Aorta (tissue), 5 donors: Measurements from ENCODE around the gene CCDC7. TPM values are rescaled to one million over a fixed set of nuclear protein-coding genes. Genes with fewer than 3 reads are reported as not detected.
"Not testable (repeated sequence)": the region's sequence is repeated elsewhere in the genome, so short reads cannot be mapped to it uniquely, and the experiment has no call there.

Source experiments
- ATAC-seq: fragments of 200-7000 bp; cut with Tn5 transposase; one replicate; pipeline ENCODE4 v1.9.1; 2022; ENCODE audit warnings: moderate library complexity; ENCODE audit not compliant: low FRiP score
- DNase-seq, 2 donors: peaks; one replicate each; pipeline ENCODE4 v3.0.0-alpha.2; 2020
- H3K27ac ChIP-seq, 2 donors: one replicate each; pipeline ENCODE4 v1.5.1; 2013; ENCODE audit warnings: low read length in 2 of 2, mild to moderate bottlenecking in 2 of 2, moderate library complexity in 2 of 2, control low read depth in 1 of 2, inconsistent platforms in 1 of 2, low read depth in 1 of 2
- H3K27me3 ChIP-seq, 2 donors: one replicate each; pipeline ENCODE4 v1.6.1; 2013; ENCODE audit warnings: control low read depth in 1 of 2, low read length in 1 of 2, mild to moderate bottlenecking in 1 of 2, moderate library complexity in 1 of 2; ENCODE audit not compliant: insufficient read depth in 2 of 2, control insufficient read depth in 1 of 2
- H3K36me3 ChIP-seq, 2 donors: one replicate each; pipeline ENCODE4 v1.6.1; 2013; ENCODE audit warnings: control low read depth in 1 of 2, low read length in 1 of 2, mild to moderate bottlenecking in 1 of 2; ENCODE audit not compliant: insufficient read depth in 2 of 2, control insufficient read depth in 1 of 2
- H3K4me1 ChIP-seq, 2 donors: one replicate each; pipeline ENCODE4 v1.6.1; 2013; ENCODE audit warnings: low read length in 2 of 2, control low read depth in 1 of 2, mild to moderate bottlenecking in 1 of 2, moderate library complexity in 1 of 2; ENCODE audit not compliant: insufficient read depth in 2 of 2, control insufficient read depth in 1 of 2
- H3K4me3 ChIP-seq, 2 donors: one replicate each; pipeline ENCODE4 v1.5.1; 2013; ENCODE audit warnings: low read length in 2 of 2, control low read depth in 1 of 2, mild to moderate bottlenecking in 1 of 2
- H3K9me3 ChIP-seq: one replicate; pipeline ENCODE4 v1.6.1; 2013; ENCODE audit warnings: mild to moderate bottlenecking, low read length; ENCODE audit not compliant: control insufficient read depth
- WGBS, 2 donors: extraction: QIAGEN DNeasy Blood & Tissue Kit; methylation state at CpG; one replicate each; pipeline ENCODE4 v1.1.7; 2013; 5-methylcytosine and 5-hydroxymethylcytosine counted together
- intact Hi-C, 2 donors: fragments of 100-400 bp; cut with DNase I; formaldehyde crosslinking; loops; one replicate each; pipeline versions ENCODE4 v1.14.2 to v1.15.0; 2022
- polyA plus RNA-seq, 2 donors: library from polyadenylated mRNA; stranded (reverse); fragments of 200-250 nt; gene quantifications; one replicate each; pipeline ENCODE4 v1.2.3, GENCODE V29; 2013
- total RNA-seq, 2 donors: library from RNA; stranded (reverse); fragmentation: NEBNext Ultra II Directional; extraction: Animal tissue kit (Norgen Biotek cat#: 25700); gene quantifications; one replicate each; pipeline ENCODE4 v1.2.1, GENCODE V29; 2021
- donor health status: healthy with polysubstance abuse.
- donor health status: Bipolar disorder and iron deficiency.
- donor health status: DM: no; HTN: no; CAD: no.
- donor health status: DM: no; HTN: no; CAD: no.
- donor health status: DM: yes; HTN: yes; CAD: no.

CCDC7 gene
- total and polyA plus RNA-seq, 4 donors = 0.25 to 47.2 (median 24.2) TPM

- Histone ChIP-seq H3K27me3 (no peaks in the 10 kb centered on the region), H3K36me3 (peaks cover under 1 to 1% of the 10 kb centered on the region in 2 donors), H3K27ac (no peak overlapping the region), H3K4me1 (no peaks in the 10 kb centered on the region), H3K9me3 (no peaks in the 10 kb centered on the region), H3K4me3 (no peak overlapping the region)
- ATAC-seq (no peak), DNase-seq (no peak)
- WGBS, 2 donors = 98 to 100% methylated on average over 2 of the region's 2 CpGs
- intact Hi-C loops = no loop called here
Measured at GRCh38 chr10:32684291-32684690, 238.4 kb downstream of the CCDC7 start.

DNA sequence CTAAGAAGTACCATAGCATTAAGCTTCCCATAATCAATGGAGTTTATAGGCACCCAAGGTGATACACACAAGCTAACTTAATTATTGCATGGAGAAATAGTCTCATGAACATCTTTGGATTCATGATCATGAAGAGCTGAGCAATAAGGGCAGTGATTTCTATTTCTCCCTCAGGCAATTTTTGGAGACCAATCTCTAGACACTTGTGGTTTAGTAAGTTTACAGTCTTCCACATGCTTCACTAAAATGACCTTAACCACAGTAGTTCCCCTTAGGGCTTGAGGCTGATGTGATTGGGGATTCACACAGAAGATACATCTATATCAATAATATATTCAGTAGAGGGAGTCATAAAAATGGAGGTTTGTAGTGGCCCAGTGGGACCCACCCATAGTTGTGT lies 241.2 kb downstream of the CCDC7 start:
- DNase-seq (no peak), ATAC-seq (no peak)
- intact Hi-C loops = no loop called here
- Histone ChIP-seq H3K27me3 (no peaks in the 10 kb centered on the region), H3K4me1 (no peaks in the 10 kb centered on the region), H3K27ac (no peak overlapping the region), H3K9me3 (no peaks in the 10 kb centered on the region), H3K4me3 (no peak overlapping the region), H3K36me3 (peaks cover 1 to 2% of the 10 kb centered on the region in 2 donors)

DNA sequence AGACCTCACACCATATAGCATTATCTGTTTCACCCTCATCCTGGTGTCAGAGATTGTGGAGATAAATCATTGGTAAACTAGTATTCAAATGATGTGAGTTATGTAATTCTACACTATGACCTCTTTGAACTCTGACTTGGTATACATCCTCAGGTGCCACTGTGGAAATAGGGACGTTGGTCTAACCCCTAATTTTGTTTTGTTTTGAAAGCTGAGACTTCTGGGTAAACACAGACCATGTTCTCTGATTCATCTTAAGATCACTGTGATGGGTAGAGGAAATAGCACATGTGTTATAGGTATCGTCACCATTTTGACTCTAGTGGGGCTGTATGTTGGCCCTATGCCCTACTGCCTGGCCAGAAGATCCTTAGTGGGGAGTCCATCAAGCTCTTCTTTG lies 241.6 kb downstream of the CCDC7 start:
- Histone ChIP-seq H3K4me1 (no peaks in the 10 kb centered on the region), H3K36me3 (peaks cover 1 to 2% of the 10 kb centered on the region in 2 donors), H3K9me3 (no peaks in the 10 kb centered on the region), H3K4me3 (no peak overlapping the region), H3K27me3 (no peaks in the 10 kb centered on the region), H3K27ac (no peak overlapping the region)
- ATAC-seq (no peak), DNase-seq (no peak)
- intact Hi-C loops = no loop called here
- 65 to 66% methylated on average over 2 of the region's 2 CpGs for WGBS, 2 donors

- no peak overlapping the region for H3K4me3 ChIP-seq
- H3K27me3 ChIP-seq = no peaks in the 10 kb centered on the region
- DNase-seq (no peak), ATAC-seq (no peak)
- peaks cover 1% of the 10 kb centered on the region for H3K9me3 ChIP-seq
- no peak overlapping the region for H3K27ac ChIP-seq
- peaks cover 3 to 10% of the 10 kb centered on the region in 2 donors for H3K36me3 ChIP-seq
- 50 to 69% methylated on average over 1 of the region's 1 CpG for WGBS, 2 donors
- intact Hi-C loops = no loop called here
- H3K4me1 ChIP-seq = no peaks in the 10 kb centered on the region
Measured at GRCh38 chr10:32692174-32692573, 246.2 kb downstream of the CCDC7 start.

- no peaks in the 10 kb centered on the region for H3K4me1 ChIP-seq
- DNase-seq = no peak
- no peak for ATAC-seq
- no peak overlapping the region for H3K27ac ChIP-seq
- intact Hi-C loops = no loop called here
- WGBS, 2 donors = 89 to 90% methylated on average over 4 of the region's 4 CpGs
- H3K4me3 ChIP-seq = no peak overlapping the region
- peaks cover 2 to 10% of the 10 kb centered on the region in 2 donors for H3K36me3 ChIP-seq
- H3K27me3 ChIP-seq = no peaks in the 10 kb centered on the region
- peaks cover 1% of the 10 kb centered on the region for H3K9me3 ChIP-seq
Measured at GRCh38 chr10:32693441-32693979, 247.6 kb downstream of the CCDC7 start.

DNA sequence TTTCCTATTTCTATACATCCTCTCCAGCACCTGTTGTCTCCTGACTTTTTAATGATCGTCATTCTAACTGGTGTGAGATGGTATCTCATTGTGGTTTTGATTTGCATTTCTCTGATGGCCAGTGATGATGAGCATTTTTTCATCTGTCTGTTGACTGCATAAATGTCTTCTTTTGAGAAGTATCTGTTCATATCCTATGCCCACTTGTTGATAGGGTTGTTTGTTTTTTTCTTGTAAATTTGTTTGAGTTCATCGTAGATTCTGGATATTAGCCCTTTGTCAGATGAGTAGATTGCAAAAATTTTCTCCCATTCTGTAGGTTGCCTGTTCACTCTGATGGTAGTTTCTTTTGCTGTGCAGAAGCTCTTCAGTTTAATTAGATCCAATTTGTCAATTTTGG lies 253.7 kb downstream of the CCDC7 start:
- H3K4me1 ChIP-seq, intact Hi-C loops, ATAC-seq, H3K4me3 ChIP-seq, H3K27me3 ChIP-seq, H3K36me3 ChIP-seq, H3K27ac ChIP-seq, DNase-seq, H3K9me3 ChIP-seq: not testable (repeated sequence)
- 95 to 100% methylated on average over 2 of the region's 2 CpGs for WGBS, 2 donors

DNA sequence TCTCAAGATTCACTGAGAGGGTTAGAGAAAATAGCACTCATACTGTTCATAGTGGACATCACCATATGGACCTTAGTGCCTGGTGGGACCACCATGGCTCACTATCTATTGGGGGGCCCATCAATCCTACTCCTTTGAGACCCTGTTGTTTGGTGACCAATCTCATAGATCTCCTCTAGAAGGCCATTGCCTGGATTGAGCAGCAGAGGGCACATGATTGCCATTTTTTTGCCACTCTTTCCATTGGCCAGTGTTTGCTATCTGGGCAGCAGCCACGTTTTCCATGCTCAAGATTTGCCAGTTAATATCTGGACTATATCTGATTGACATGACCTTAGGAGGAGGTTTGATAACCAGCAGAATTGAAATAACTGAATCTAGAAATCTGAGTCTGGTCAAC lies 267.6 kb downstream of the CCDC7 start:
- Histone ChIP-seq H3K27me3 (no peaks in the 10 kb centered on the region), H3K4me1 (no peaks in the 10 kb centered on the region), H3K9me3 (peaks cover 11% of the 10 kb centered on the region), H3K27ac (no peak overlapping the region), H3K4me3 (no peak overlapping the region), H3K36me3 (peaks cover 2 to 3% of the 10 kb centered on the region in 2 donors)
- no peak for ATAC-seq
- 41 to 52% methylated on average over 1 of the region's 1 CpG for WGBS, 2 donors
- DNase-seq = no peak
- intact Hi-C loops = no loop called here

- intact Hi-C loops = no loop called here
- no peak for ATAC-seq
- peaks cover 0 to 2% of the 10 kb centered on the region in 2 donors for H3K36me3 ChIP-seq
- no peaks in the 10 kb centered on the region for H3K9me3 ChIP-seq
- WGBS, 2 donors = 94 to 95% methylated on average over 9 of the region's 9 CpGs
- H3K4me3 ChIP-seq = no peak overlapping the region
- H3K27ac ChIP-seq = no peak overlapping the region
- H3K27me3 ChIP-seq = no peaks in the 10 kb centered on the region
- H3K4me1 ChIP-seq = no peaks in the 10 kb centered on the region
- no peak for DNase-seq
Measured at GRCh38 chr10:32731527-32731926, 285.6 kb downstream of the CCDC7 start.

GRCh38 chr10:32738958-32739357 lies 293.0 kb downstream of the CCDC7 start:
- H3K4me3 ChIP-seq = no peak overlapping the region
- WGBS, 2 donors = 93 to 96% methylated on average over 3 of the region's 3 CpGs
- no peaks in the 10 kb centered on the region for H3K27me3 ChIP-seq
- no peak overlapping the region for H3K27ac ChIP-seq
- intact Hi-C loops = no loop called here
- no peak for DNase-seq
- no peak for ATAC-seq
- H3K4me1 ChIP-seq = no peaks in the 10 kb centered on the region
- H3K36me3 ChIP-seq = peaks cover 0 to 2% of the 10 kb centered on the region in 2 donors
- no peaks in the 10 kb centered on the region for H3K9me3 ChIP-seq
